HG03103 (cell line): Measurements from ENCODE around the gene OR10C1.
"Not testable (repeated sequence)": the region's sequence is repeated elsewhere in the genome, so short reads cannot be mapped to it uniquely, and the experiment has no call there.

ENCODE experiments used
- ATAC-seq: cut with Tn5 transposase; IDR thresholded peaks from one replicate; pipeline ENCODE4 v1.9.1; 2021; ENCODE audit warnings: low read depth; ENCODE audit not compliant: unreplicated experiment

The OR10C1 gene, protein sequence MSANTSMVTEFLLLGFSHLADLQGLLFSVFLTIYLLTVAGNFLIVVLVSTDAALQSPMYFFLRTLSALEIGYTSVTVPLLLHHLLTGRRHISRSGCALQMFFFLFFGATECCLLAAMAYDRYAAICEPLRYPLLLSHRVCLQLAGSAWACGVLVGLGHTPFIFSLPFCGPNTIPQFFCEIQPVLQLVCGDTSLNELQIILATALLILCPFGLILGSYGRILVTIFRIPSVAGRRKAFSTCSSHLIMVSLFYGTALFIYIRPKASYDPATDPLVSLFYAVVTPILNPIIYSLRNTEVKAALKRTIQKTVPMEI

DNA sequence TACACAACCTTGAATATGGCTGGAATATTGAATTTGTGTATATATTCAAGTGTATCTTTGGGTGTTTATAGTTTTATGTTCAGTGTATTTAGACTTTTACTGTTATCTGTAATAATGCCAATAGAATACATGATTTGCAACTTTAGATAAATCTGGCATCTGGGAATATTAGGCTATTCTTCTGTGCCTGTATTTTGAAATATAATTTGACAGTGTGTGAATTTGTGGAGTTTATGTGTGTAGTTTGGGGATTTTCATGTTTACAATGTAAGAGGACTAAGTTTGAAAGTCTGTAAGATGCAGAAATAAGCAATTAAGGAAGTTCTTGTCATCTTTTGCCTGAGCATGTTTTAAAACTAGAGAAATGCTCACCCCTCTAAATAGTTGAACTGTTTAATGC lies at the start of gene OR10C1:
OR10C1 (plus strand) TSS at position 301 of the 400 bp plus-strand sequence. CDS start 710 bp downstream, outside the sequence.
- ATAC-seq, result no peak

DNA sequence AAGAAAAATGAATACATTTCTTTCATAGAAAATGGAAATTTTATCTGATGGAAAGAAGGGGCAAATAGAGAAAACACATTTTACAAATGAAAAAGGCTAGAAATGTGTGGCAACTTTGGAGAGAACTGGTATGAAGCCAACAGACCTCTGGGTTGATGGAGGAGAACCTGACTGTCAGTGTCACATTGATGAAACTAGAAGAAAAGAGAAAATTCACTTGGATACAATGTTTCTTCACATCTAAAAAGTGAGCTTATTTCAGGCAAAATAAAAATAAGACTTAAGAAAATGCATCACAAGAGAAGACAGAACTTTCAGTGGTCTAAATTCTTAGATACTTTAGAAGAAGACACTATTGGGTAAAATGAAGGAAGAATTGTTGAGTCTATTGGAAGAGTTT lies 43.8 kb upstream of the OR10C1 start, which contains the start of gene OR12D2:
OR12D2 (plus strand) TSS at position 301 of the 400 bp plus-strand sequence. CDS start 1,069 bp downstream, outside the sequence.
- no peak for ATAC-seq

DNA sequence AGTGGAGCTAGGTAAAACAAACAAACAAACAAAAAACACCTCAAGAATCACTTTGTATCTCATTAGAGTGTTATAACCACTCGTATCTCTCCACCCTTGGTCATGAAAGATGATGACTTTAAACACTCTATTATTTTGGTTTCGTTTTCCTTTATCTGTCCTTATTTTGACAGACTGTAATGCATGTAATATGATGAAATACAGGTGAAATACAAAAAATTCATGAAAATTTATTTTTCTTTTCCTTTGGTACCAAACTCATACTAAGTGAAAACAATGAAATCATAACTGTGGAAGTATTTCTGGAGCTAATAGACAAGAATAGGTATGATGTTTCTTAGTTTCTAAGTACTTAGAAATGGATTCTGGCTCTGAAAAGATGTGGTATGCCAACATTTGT lies 39.6 kb upstream of the OR10C1 start:
- ATAC-seq, result no peak

DNA sequence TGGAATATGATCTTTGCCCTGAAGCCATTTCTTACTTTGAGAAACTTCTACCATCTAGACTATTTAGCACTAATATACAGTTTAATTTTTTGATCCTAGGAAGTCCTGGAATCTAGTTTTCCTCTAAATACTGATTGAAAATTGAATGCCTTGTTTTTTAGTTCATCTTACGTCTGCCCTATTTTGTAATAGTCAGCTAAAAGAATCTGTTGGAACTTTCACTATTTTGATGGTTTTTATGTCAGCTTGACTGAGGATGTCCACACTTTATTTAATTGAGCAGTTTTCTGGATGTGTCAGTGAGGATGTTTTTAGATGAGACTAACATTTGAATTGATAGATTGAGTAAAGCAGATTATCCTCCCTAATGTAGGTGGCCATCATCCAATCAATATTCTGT lies 35.3 kb upstream of the OR10C1 start:
- ATAC-seq, result no peak

DNA sequence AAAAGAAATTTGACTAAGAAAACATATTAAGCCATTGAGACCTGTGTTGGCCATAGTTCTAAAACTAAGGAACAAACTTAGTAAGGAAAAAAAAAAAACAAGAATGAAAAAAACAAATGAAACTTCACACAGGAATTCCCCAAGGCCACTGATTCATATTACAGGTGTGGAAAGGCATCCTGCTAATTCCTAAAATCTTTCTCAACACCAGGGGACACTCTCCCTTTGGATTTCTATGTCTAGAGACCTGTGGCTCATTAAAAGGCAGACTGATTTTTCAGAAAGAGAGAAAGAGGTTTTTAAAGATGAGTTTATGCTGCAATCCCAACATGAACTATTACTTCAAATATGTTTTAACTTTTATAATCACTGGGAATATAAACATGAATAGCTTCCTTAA lies 24.5 kb upstream of the OR10C1 start, which contains the start of gene OR12D1:
OR12D1 (plus strand) TSS at position 341 of the 400 bp plus-strand sequence.
- ATAC-seq, result no peak

DNA sequence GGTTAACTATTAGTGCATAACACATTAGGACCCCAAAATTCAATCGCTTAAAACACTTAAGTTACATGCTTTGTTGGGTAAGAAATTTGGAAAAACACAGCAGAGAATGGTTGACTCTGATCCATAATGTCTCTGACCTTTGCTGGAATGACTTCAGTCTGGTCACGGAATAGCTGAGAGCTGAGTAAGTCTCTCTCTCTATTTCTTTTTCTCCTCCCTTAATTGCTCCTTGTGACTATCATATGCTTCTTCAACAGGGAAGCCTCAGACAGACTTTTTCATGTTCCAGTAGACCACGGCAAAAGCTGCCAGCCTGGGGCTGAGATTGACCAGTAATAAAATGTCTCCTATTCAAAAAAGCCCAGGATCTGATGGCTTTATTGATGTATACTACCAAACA lies 19.6 kb upstream of the OR10C1 start:
- no peak for ATAC-seq

DNA sequence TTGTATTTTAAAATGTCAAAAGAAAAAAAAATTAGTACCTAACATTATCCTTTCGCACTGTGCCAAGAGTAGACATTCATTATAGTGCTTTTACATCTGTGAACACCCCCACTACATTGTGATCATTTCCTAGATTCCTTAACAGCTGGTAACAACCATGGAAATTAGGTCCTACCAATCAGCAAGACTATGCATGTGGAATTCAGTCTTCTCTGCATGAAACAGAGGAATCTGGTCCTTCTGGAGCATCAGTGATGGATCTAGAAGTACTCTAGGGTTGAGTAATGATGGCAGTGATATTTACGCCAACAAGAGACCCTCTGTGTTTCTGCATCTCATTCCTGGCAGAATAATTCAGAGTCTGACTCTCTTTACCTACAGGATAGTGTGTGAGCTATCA lies 14.9 kb upstream of the OR10C1 start:
- no peak for ATAC-seq

DNA sequence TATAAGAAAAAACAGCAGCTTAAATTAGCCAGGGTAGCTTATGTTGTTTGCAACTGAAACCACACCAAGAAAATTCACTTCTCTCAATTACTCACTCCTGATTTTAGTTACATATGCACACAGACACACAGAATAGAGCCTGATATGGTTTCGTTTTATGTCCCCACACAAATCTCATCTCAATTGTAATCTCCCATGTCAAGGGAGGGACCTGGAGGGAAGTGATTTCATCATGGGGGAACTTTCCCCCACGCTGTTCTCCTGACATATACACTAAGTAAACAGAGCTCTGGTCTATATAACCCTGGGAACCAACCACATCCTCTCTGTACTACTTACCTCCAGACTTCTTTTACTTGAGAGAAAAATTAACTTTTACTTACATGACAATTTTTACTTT lies 14.5 kb upstream of the OR10C1 start:
- ATAC-seq, result no peak

DNA sequence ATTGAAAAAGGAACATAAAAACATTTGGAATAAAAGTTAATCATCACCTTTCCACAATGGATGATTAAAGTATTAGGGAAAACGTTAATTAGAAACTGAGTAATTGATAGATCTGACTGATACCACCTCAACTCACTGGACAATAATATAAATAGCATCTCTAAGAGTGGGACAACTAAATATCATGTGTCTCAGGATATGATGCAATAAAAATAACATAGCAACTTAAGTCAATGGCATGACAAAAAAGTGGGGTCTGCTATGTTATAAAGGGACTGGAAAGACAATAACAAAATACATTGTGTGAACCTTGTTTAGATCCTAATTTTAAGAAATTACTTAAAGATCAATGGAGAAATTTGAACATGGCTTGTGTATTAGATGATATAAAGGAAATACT lies 14.0 kb upstream of the OR10C1 start:
- ATAC-seq, result no peak

DNA sequence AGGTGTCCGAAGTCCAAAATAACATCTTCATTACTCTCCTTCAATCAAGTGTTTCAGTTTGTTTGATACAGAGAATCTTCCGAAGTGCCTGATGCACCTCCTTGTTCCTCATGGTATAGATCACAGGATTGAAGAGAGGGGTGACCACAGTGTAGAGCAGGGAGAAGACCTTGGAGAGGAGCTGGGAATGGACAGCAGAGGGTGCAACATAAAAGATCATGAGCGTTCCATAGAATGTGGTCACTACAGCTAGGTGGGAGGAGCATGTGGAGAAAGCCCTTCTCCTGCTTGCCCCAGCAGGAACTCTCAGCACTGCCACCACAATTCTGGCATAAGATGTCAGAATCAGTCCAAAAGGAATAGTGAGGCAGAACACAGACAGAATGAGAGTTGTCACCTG lies 12.5 kb upstream of the OR10C1 start:
- no peak for ATAC-seq

DNA sequence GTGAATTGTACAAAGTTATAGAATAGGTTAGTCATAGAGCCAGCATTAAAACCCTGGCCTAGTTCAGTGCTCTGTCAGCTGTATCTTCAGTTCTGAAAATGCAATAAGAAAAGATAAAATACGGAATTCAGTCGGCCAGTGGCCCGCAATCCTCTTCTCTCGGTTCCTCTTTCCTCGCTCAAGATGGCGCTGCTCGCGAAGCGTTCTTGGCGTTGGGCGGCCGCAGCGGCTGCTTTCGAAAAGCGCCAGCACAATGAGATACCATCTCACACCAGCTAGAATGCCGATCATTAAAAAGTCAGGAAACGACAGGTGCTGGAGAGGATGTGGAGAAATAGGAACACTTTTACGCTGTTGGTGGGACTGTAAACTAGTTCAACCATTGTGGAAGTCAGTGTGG lies 2.4 kb upstream of the OR10C1 start:
- not testable (repeated sequence) for ATAC-seq

DNA sequence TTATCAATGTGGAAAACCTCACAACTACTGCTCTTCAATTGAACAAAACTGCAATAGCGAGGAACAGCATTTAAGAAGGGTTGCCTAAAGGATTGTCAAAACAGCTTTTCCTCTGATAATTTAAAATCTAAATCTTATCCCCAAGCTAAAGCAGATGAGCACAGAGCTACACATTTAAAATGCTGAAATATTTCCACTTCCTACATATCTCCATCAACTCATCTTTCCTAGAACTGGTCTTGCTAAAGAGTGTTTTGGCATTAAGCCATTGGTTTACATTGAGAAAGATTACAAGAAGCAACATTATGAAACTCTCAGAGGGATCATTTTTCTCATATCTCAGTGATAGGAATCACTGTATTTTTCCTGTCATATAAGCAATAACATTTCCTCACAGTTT lies 3.6 kb downstream of the OR10C1 start:
- no peak for ATAC-seq

DNA sequence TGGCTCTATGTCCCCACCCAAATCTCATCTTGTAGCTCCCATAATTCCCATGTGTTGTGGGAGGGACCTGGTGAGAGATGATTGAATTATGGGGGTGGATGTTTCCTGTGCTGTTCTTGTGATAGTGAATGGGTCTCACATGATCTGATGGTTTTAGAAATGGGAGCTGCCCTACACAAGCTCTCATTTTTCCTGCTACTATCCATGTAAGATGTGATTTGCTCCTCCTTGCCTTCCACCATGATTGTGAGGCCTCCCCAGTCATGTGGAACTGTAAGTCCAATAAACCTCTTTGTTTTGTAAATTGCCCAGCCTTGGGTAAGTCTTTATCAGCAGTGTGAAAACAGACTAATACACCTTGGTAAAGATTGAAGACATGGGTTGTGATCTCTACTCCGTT lies 4.9 kb downstream of the OR10C1 start:
- ATAC-seq, result not testable (repeated sequence)

DNA sequence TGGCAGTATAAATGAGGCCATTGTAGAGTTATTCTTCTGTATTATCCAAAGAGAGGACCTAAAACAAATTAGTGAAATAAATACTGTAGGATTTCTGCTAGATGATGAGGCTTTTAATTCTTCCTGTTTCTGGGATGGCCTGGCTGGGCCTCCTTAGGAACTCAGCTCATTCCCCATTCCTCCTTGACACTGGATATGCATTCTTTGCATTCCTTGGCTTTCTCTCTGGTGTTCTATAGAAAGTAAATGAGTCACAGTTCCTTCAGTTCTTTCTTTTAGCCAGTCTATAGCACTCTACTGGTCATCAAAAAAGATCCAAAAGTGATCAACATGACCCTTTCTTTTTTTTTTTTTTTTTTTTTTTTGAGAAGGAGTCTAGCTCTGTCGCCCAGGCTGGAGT lies 8.6 kb downstream of the OR10C1 start:
- ATAC-seq, result no peak

DNA sequence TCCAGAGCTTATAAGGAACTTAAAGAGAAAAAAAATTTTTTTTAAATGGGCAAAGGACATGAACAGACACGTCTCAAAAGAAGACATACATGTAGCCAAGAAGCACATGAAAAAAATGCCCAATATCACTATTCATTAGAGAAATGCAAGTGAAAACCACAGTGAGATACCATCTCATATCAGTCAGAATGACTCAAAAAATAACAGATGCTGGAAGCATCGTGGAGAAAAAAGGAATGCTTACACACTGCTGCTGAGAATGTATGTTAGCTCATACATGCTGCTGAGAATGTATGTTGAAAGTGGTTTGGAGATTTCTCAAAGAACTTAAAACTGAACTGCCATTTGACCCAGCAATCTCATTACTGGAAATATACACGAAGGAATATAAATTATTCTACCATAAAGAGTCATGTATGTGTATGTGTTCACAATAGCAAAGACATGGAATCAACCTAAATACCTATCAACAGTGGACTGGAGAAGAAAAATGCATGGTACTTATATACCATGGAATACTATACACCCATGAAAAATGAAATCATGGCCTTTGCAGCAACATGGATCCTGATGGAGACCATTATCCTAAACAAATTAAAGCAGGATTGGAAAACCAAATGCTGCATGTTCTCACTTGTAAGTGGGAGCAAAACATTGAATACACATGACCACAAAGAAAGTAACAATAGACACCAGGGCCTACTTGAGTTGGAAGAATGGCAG lies 12.5 kb downstream of the OR10C1 start:
- no peak for ATAC-seq

DNA sequence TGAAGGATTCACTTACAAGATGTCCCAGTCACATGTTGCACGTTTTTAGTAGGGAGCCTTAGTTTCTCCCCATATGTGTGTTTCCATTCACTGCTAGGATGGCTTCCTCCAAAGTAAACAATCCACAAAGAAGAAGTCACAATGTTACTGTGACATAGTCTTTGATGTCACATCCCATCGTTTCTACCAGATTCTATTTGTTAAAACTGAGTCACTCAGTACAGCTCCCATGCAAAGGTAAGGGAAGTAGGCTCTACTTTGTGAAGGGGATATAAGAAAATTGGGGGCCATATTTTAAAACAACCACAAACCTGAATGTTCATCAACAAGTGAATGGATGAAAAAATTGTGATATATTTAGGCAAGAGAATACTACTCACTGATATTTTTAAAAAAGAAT lies 17.9 kb downstream of the OR10C1 start, which contains the start of the genes OR11A1 and OR2H1:
OR11A1 (minus strand) TSS at position 101 of the 400 bp plus-strand sequence. CDS start 29,430 bp downstream, outside the sequence.
OR2H1 (plus strand) TSS at position 185 of the 400 bp plus-strand sequence. CDS start 4,615 bp downstream, outside the sequence.
- ATAC-seq, result no peak

DNA sequence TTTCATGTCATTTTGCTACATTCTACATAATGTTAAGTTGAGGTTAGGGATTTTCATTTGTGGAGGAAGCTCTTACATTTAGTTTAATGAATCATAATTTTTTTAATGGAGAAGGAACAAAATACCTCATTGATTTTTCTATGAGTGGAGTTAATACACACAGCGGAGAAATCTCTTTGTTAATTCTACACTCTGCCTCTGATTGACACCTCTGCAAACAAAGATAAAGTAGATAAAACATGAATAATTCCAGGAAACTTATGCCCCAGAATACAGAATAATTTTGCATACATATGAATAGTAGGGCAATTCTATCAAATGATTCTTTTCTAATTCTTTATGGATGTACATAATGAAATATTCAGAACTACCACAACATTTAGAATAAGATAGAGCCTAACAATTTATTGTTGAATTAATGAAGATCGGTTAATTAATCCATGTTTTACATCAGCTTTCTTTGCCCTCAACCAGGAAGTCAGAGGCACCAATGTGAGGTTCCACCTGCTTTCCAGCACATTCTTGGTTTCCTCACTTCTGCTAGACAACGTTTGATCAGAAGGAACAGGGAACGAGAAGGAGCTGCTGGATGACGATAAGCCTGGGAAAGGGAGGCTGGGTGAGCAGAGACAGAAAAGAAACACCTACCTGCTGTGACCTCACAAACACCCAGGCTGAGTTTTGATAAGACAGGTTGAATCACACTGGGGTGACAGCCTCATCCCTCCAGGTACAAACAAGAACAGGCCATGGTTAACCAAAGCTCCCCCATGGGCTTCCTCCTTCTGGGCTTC lies 22.1 kb downstream of the OR10C1 start:
- ATAC-seq, result no peak

DNA sequence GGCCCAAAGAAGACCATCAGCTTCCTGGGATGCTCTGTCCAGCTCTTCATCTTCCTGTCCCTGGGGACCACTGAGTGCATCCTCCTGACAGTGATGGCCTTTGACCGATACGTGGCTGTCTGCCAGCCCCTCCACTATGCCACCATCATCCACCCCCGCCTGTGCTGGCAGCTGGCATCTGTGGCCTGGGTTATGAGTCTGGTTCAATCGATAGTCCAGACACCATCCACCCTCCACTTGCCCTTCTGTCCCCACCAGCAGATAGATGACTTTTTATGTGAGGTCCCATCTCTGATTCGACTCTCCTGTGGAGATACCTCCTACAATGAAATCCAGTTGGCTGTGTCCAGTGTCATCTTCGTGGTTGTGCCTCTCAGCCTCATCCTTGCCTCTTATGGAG lies 22.9 kb downstream of the OR10C1 start:
- ATAC-seq, result no peak

DNA sequence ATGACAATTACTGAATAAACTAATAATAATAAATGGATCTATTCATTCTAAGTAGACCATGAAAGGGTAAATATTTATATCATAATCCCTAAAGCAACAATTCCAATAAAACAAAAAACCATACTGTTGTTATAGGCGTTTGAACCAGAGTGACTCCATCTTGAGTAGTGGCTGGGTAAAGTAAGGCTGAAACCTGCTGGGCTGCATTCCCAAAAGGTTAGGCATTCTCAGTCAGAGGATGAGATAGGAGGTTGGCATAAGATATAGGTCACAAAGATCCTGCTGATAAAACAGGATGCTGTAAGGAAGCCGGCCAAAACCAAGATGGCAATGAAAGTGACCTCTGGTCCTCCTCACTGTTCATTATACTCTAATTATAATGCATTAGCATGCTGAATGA lies 26.2 kb downstream of the OR10C1 start:
- no peak for ATAC-seq

DNA sequence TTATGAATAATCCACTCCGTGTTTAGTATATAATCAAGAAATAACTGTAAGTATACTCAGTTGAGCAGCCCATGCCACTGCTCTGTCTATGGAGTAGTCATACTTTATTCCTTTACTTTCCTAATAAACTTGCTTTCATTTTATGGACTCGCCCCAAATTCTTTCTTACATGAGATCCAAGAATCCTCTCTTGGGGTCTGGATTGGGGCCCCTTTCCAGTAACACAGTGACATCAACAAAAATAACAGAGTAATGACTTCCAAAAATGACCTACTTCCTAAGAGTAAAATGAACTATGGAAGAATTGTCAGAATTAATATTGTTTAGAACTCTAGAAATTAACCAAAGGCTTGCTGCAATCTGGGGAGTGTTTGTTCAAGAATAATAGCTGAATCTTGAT lies 26.7 kb downstream of the OR10C1 start:
- ATAC-seq, result no peak

DNA sequence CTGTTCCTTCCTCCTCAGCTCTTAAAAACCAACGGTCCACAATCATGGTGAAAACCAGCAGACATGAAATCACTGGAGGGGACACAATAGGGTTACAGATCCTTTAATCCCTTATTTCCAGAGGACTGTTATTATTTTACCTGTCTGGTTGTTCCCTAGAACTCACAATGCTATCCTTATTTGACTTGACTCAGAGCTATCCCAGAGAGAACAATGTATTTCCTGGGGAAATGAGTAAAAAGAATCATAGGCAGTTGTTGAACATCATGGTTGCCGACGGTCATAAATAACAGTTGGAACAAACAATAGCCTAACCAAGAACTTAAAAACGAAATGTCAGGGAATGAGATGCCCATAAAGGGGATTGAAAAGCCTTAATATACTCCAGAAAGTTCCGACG lies 27.1 kb downstream of the OR10C1 start:
- no peak for ATAC-seq
